Transverse colon (tissue), 4 donors: ENCODE measurements around the gene GAS2. TPM values are rescaled to one million over a fixed set of nuclear protein-coding genes. Genes with fewer than 3 reads are reported as not detected.

ENCODE experiments used
- DNase-seq: peaks from one replicate; pipeline ENCODE4 v3.0.0-alpha.2; 2019
- H3K27ac ChIP-seq, 4 donors: fragments of 200-600 bp; sonication (generic); 2 replicates each; pipeline ENCODE4 v1.5.1; 2016 to 2018; ENCODE audit warnings: inconsistent platforms in 4 of 4
- H3K27me3 ChIP-seq: fragments of 200-600 bp; sonication (generic); 2 replicates; pipeline ENCODE4 v1.5.1; 2017; ENCODE audit warnings: inconsistent platforms
- H3K36me3 ChIP-seq, 4 donors: fragments of 200-600 bp; sonication (generic); 2 replicates each; pipeline ENCODE4 v1.5.1; 2017 to 2019; ENCODE audit warnings: inconsistent platforms in 4 of 4
- H3K4me1 ChIP-seq, 4 donors: fragments of 200-600 bp; sonication (generic); 2 replicates each; pipeline ENCODE4 v1.5.1; 2017 to 2020; ENCODE audit warnings: inconsistent platforms in 4 of 4
- H3K4me3 ChIP-seq, 4 donors: fragments of 200-600 bp; sonication (generic); 1 replicate in 1 of 4; 2 replicates in 3 of 4; pipeline versions ENCODE4 v1.5.1 to v1.6.1; 2017 to 2019; ENCODE audit warnings: inconsistent platforms in 4 of 4
- H3K9me3 ChIP-seq, 2 donors: fragments of 200-600 bp; sonication (generic); 2 replicates each; pipeline ENCODE4 v1.5.1; 2017 to 2019; ENCODE audit warnings: inconsistent platforms in 2 of 2
- EP300 ChIP-seq: sonication (generic); formaldehyde crosslinking; IDR thresholded peaks from one replicate; pipeline ENCODE4 v1.6.1; 2017; ENCODE audit warnings: antibody characterized with exemption, low read depth
- POLR2A ChIP-seq: fragments of 450-650 bp; IDR thresholded peaks from one replicate; pipeline ENCODE4 v1.6.1; 2016; ENCODE audit warnings: antibody characterized with exemption, mild to moderate bottlenecking, moderate library complexity
- POLR2AphosphoS5 ChIP-seq, 3 donors: sonication (generic); formaldehyde crosslinking; IDR thresholded peaks; one replicate each; pipeline ENCODE4 v1.6.1; 2016; ENCODE audit warnings: antibody characterized with exemption in 3 of 3
- WGBS, 2 donors: methylation state at CpG; one replicate each; pipeline ENCODE4 v1.1.5; 2018; ENCODE audit warnings: low coverage in 1 of 2; 5-methylcytosine and 5-hydroxymethylcytosine counted together
- in situ Hi-C, 4 donors: fragments of 200-750 bp; cut with MboI; loops; one replicate each; pipeline versions ENCODE4 v1.15.0 to v1.15.1; 2017; ENCODE audit warnings: low sequenced_read_pairs in 3 of 4, low pct_ligation_motif_present in 1 of 4, low pct_unique_long_range_greater_than_20kb in 1 of 4
- intact Hi-C: fragments of 100-400 bp; cut with DNase I; formaldehyde crosslinking; loops from one replicate; pipeline ENCODE4 v1.15.1; 2023; ENCODE audit warnings: low total_unique reads
- total RNA-seq, 4 donors: library from RNA; depleted of rRNA; stranded (reverse); fragments of >200 nt; gene quantifications; one replicate each; pipeline ENCODE4 v1.1.0, GENCODE V29; 2016
- TF ChIP-seq, protein P1 (sequence below), 5 experiments: fragments of 200-600 bp in 3 of 5; fragments of 450-650 bp in 2 of 5; sonication (generic) in 3 of 5; IDR thresholded peaks; 1 replicate in 2 of 5; 2 replicates in 3 of 5; pipeline ENCODE4 v1.5.1; 2016 to 2017; ENCODE audit warnings: antibody characterized with exemption in 5 of 5, inconsistent platforms in 3 of 5, mild to moderate bottlenecking in 2 of 5, moderate library complexity in 1 of 5

GAS2 gene
- total RNA-seq, 4 donors from 2014 or later, result 2.2 to 8.3 (median 4.2) TPM; not detected in 1

DNA sequence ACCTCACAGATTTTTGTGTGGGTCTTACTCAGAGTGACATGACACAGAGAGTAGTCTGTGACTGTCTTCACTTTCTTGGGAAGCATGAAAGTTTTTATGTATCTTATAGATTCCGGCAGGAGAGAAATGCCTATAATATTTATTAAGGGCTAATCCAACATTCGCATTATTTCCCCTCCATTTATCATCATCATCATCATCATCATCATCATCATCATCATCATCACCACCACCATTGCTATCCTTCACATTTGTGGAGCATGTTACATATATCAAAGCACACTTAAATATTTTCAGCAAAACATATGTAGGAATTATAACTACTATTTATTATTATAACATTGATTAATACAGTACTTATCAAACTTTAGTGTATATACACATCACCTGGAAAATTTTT lies 66.2 kb downstream of the GAS2 start:
- Histone ChIP-seq H3K36me3 (no peaks in the 10 kb centered on the region), H3K4me1 (no peaks in the 10 kb centered on the region), H3K9me3 (no peaks in the 10 kb centered on the region), H3K27me3 (no peaks in the 10 kb centered on the region), H3K4me3 (no peak overlapping the region), H3K27ac (no peak overlapping the region)
- WGBS, 2 donors, result 56 to 87% methylated on average over 1 of the region's 2 CpGs
- in situ Hi-C loops (no loop called here), intact Hi-C loops (no loop called here)
- TF ChIP-seq EP300 (no peak), POLR2A (no peak), POLR2AphosphoS5 (IDR thresholded peaks at IDR 0.05) (no peak)
- TF ChIP-seq, protein P1, sequence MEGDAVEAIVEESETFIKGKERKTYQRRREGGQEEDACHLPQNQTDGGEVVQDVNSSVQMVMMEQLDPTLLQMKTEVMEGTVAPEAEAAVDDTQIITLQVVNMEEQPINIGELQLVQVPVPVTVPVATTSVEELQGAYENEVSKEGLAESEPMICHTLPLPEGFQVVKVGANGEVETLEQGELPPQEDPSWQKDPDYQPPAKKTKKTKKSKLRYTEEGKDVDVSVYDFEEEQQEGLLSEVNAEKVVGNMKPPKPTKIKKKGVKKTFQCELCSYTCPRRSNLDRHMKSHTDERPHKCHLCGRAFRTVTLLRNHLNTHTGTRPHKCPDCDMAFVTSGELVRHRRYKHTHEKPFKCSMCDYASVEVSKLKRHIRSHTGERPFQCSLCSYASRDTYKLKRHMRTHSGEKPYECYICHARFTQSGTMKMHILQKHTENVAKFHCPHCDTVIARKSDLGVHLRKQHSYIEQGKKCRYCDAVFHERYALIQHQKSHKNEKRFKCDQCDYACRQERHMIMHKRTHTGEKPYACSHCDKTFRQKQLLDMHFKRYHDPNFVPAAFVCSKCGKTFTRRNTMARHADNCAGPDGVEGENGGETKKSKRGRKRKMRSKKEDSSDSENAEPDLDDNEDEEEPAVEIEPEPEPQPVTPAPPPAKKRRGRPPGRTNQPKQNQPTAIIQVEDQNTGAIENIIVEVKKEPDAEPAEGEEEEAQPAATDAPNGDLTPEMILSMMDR (IDR thresholded peaks at IDR 0.05), result no peak
- no peak for DNase-seq

DNA sequence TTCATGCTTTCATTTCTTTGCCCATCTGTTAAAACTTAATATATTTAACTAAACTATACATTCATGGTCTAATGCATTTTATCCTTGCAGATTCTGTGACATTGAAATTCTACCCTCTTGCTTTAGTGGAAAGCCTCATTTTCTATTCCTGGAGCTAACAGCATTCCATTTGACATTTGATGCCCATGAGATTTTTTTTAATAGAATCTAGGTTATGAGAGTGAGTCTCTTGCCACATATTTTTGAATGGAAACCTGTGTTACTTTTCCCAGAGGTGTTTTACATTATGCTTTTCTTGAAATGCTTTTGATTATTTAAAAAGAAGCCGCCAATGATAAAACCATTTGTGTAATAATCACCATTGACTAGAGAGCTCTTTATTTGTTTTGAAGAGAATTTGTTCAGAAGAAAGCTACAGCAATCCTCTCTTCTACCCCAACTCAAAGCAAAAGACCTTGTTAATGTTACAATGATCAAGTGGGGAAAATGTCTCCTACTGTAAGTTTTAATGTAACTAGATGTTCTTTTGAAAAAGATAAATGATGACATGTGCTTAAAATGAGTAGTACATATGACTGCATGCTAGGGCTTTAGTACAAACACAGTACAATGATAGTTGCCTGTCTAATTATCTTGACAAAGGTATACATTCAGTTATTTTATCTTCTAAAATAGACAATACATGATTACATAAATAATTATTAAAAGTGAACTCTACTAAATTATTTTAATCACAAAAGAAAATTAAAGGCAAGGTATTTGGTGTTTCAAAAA lies 67.3 kb downstream of the GAS2 start:
- Histone ChIP-seq H3K4me3 (no peak overlapping the region), H3K27me3 (no peaks in the 10 kb centered on the region), H3K9me3 (no peaks in the 10 kb centered on the region), H3K36me3 (no peaks in the 10 kb centered on the region), H3K27ac (no peak overlapping the region), H3K4me1 (no peaks in the 10 kb centered on the region)
- in situ Hi-C loops, result no loop called here
- no peak for DNase-seq
- 83 to 86% methylated on average over 1 of the region's 1 CpG for WGBS, 2 donors
- TF ChIP-seq POLR2A (no peak), EP300 (no peak), POLR2AphosphoS5 (IDR thresholded peaks at IDR 0.05) (no peak)
- TF ChIP-seq, protein P1 (IDR thresholded peaks at IDR 0.05), result no peak
- intact Hi-C loops, result no loop called here

DNA sequence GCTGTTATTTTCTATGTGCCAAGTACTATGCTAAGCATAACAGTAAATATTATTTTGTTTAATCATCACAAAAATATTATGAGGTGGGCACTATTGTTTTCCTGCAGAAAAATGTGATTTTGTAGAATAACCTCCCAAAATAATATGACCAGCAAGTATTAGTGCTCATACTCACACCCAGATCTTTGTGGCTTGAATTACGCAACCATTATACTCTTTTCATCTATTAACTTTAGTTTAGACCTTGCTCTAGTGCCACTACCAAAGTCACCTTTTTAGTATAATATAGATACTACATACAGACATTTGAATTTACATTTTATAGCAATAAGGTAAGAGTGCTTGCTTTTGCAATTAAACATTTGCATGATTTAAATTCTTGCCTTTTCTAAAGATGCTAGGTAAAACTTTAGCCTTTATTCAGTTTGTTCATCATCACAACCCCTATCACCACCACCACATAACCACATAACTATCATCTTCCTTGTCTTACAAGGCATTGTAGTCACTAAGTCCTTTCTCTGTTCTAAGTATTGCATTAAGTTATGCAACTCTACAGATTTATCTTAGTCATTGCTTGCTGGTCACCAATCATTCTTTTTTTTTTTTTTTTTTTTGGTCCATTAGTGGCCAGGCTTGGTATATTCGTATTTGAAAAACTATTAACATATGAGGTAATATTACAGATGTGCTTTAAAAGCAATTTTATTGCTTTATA lies 68.4 kb downstream of the GAS2 start:
- no peak for DNase-seq
- Histone ChIP-seq H3K27me3 (no peaks in the 10 kb centered on the region), H3K9me3 (no peaks in the 10 kb centered on the region), H3K4me3 (no peak overlapping the region), H3K36me3 (no peaks in the 10 kb centered on the region), H3K4me1 (no peaks in the 10 kb centered on the region), H3K27ac (no peak overlapping the region)
- 64 to 74% methylated on average over 2 of the region's 2 CpGs for WGBS, 2 donors
- TF ChIP-seq EP300 (no peak), POLR2AphosphoS5 (IDR thresholded peaks at IDR 0.05) (no peak), POLR2A (no peak)
- TF ChIP-seq, protein P1 (IDR thresholded peaks at IDR 0.05), result no peak
- in situ Hi-C loops (no loop called here), intact Hi-C loops (no loop called here)

DNA sequence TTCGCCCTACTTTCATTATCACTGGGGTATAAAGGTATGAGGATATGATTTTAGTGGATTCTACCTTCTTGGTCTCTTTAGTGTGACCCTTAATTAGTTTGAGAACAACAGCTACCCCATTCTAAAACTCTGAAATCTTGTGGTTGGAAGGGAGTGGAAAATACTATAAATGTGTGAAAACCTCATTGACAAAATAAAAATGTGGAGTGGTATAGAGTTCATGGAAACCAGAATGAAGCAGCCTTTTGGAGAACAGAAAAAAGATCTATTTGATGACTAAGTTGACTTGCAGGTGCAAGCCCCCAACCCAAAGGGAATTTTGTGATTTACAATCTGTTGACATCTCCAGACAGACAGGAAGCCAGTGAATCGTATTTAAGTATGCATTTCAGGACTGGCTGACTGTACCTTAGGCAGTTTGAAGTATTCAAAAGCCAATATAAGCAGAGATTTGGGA lies 75.8 kb downstream of the GAS2 start:
- Histone ChIP-seq H3K27ac (no peak overlapping the region), H3K4me1 (no peaks in the 10 kb centered on the region), H3K9me3 (no peaks in the 10 kb centered on the region), H3K36me3 (no peaks in the 10 kb centered on the region), H3K27me3 (no peaks in the 10 kb centered on the region), H3K4me3 (no peak overlapping the region)
- DNase-seq, result no peak
- WGBS, 2 donors, result 42 to 68% methylated on average over 2 of the region's 2 CpGs
- TF ChIP-seq, protein P1 (IDR thresholded peaks at IDR 0.05), result no peak
- TF ChIP-seq POLR2A, result no peak
- in situ Hi-C loops (no loop called here), intact Hi-C loops (no loop called here)
